Trophoblast cell (in vitro differentiated cells and primary cell): ENCODE data around the gene KRTAP5-11. TPM values are rescaled to one million over a fixed set of nuclear protein-coding genes. Genes with fewer than 3 reads are reported as not detected.
"Not testable (repeated sequence)": the region's sequence is repeated elsewhere in the genome, so short reads cannot be mapped to it uniquely, and the experiment has no call there.

Source experiments
- DNase-seq, 2 donors: peaks; one replicate each; pipeline ENCODE4 v3.0.0-alpha.2; 2016
- H2AFZ ChIP-seq: 2 replicates; pipeline ENCODE4 v1.6.1; 2013; ENCODE audit warnings: low read length, moderate library complexity, mild to moderate bottlenecking; ENCODE audit not compliant: insufficient read depth, poor library complexity
- H2AK5ac ChIP-seq: 2 replicates; pipeline ENCODE4 v1.6.1; 2013; ENCODE audit warnings: mild to moderate bottlenecking, low read length
- H2BK120ac ChIP-seq: 2 replicates; pipeline ENCODE4 v1.6.1; 2013; ENCODE audit warnings: low read length, mild to moderate bottlenecking, moderate library complexity; ENCODE audit not compliant: insufficient read depth, poor library complexity
- H2BK12ac ChIP-seq: 2 replicates; pipeline ENCODE4 v1.6.1; 2013; ENCODE audit warnings: mild to moderate bottlenecking, low read length, moderate library complexity
- H2BK5ac ChIP-seq: 2 replicates; pipeline ENCODE4 v1.6.1; 2013; ENCODE audit warnings: low read length, low read depth, moderate library complexity, mild to moderate bottlenecking; ENCODE audit not compliant: poor library complexity
- H3K14ac ChIP-seq: 2 replicates; pipeline ENCODE4 v1.6.1; 2013; ENCODE audit warnings: mild to moderate bottlenecking, low read length
- H3K18ac ChIP-seq: 2 replicates; pipeline ENCODE4 v1.6.1; 2013; ENCODE audit warnings: mild to moderate bottlenecking, low read length
- H3K23ac ChIP-seq: 2 replicates; pipeline ENCODE4 v1.6.1; 2013; ENCODE audit warnings: low read length
- H3K27ac ChIP-seq: 2 replicates; pipeline ENCODE4 v1.5.1; 2013; ENCODE audit warnings: low read depth, mild to moderate bottlenecking, inconsistent platforms, low read length, moderate library complexity
- H3K27me3 ChIP-seq: 2 replicates; pipeline ENCODE4 v1.6.1; 2013; ENCODE audit warnings: inconsistent platforms, mild to moderate bottlenecking, low read length, moderate library complexity; ENCODE audit not compliant: insufficient read depth
- H3K36me3 ChIP-seq, 2 experiments: 1 replicate in 1 of 2; 2 replicates in 1 of 2; pipeline ENCODE4 v1.6.1; 2013; ENCODE audit warnings: low read length in 2 of 2, mild to moderate bottlenecking in 2 of 2, moderate library complexity in 1 of 2; ENCODE audit not compliant: insufficient read depth in 2 of 2, control insufficient read depth in 1 of 2
- H3K4ac ChIP-seq: 2 replicates; pipeline ENCODE4 v1.6.1; 2013; ENCODE audit warnings: low read depth, mild to moderate bottlenecking, low read length, moderate library complexity
- H3K4me1 ChIP-seq, 2 experiments: 1 replicate in 1 of 2; 2 replicates in 1 of 2; pipeline ENCODE4 v1.6.1; 2013; ENCODE audit warnings: low read length in 2 of 2, mild to moderate bottlenecking in 2 of 2, moderate library complexity in 1 of 2; ENCODE audit not compliant: insufficient read depth in 2 of 2, control insufficient read depth in 1 of 2
- H3K4me2 ChIP-seq: 2 replicates; pipeline ENCODE4 v1.6.1; 2013; ENCODE audit warnings: inconsistent platforms, mild to moderate bottlenecking, low read length, moderate library complexity
- H3K4me3 ChIP-seq: 2 replicates; pipeline ENCODE4 v1.5.1; 2013; ENCODE audit warnings: mild to moderate bottlenecking, low read depth, low read length, inconsistent platforms
- H3K79me1 ChIP-seq: one replicate; pipeline ENCODE4 v1.6.1; 2013; ENCODE audit warnings: low read length
- H3K79me2 ChIP-seq: 2 replicates; pipeline ENCODE4 v1.6.1; 2013; ENCODE audit warnings: low read length, mild to moderate bottlenecking; ENCODE audit not compliant: control insufficient read depth, insufficient read depth, poor library complexity
- H3K9ac ChIP-seq: 2 replicates; pipeline ENCODE4 v1.6.1; 2013; ENCODE audit warnings: mild to moderate bottlenecking, low read length
- H3K9me3 ChIP-seq: 2 replicates; pipeline ENCODE4 v1.6.1; 2013; ENCODE audit warnings: low read depth, mild to moderate bottlenecking, control low read depth, inconsistent platforms, low read length; ENCODE audit not compliant: insufficient read depth
- H4K12ac ChIP-seq: 2 replicates; pipeline ENCODE4 v1.6.1; 2013; ENCODE audit warnings: low read depth, mild to moderate bottlenecking, low read length, moderate library complexity
- H4K8ac ChIP-seq: 2 replicates; pipeline ENCODE4 v1.6.1; 2013; ENCODE audit warnings: low read depth, mild to moderate bottlenecking, low read length, moderate library complexity
- H4K91ac ChIP-seq: one replicate; pipeline ENCODE4 v1.6.1; 2013; ENCODE audit warnings: low read depth, mild to moderate bottlenecking, low read length, moderate library complexity
- WGBS: extraction: QIAGEN DNeasy Blood & Tissue Kit; methylation state at CpG from one replicate; pipeline ENCODE4 v1.1.7; 2013; ENCODE audit warnings: missing lambda C conversion rate; ENCODE audit not compliant: insufficient read length, insufficient coverage; ENCODE audit errors: extremely low coverage; 5-methylcytosine and 5-hydroxymethylcytosine counted together
- polyA plus RNA-seq: library from polyadenylated mRNA; stranded (reverse); fragments of 200-250 nt; gene quantifications from 2 replicates; pipeline ENCODE4 v1.2.3, GENCODE V29; 2013

KRTAP5-11 gene
- not detected in 2 replicates for polyA plus RNA-seq

GRCh38 chr11:71582309-71582895, at the start of gene KRTAP5-11:
Gene KRTAP5-11, minus strand, starts transcription at chr11:71582875. Its CDS starts 38 bp downstream, at chr11:71582837.
- H3K18ac ChIP-seq: no peak within 1 kb of the TSS
- H3K9ac ChIP-seq: no peak within 1 kb of the TSS
- no peak within 1 kb of the TSS for H4K91ac ChIP-seq
- H4K8ac ChIP-seq: no peak within 1 kb of the TSS
- H2BK120ac ChIP-seq: no peak within 1 kb of the TSS
- no peaks in the 10 kb centered on the region for H3K27me3 ChIP-seq
- no peaks in the 10 kb centered on the region for H3K79me2 ChIP-seq
- H3K79me1 ChIP-seq: no peaks in the 10 kb centered on the region
- H2BK12ac ChIP-seq: no peak within 1 kb of the TSS
- H3K14ac ChIP-seq: no peak within 1 kb of the TSS
- H3K36me3 ChIP-seq: no peaks in the 10 kb centered on the region
- no peak within 1 kb of the TSS for H4K12ac ChIP-seq
- no CpG with 5 or more reads among the region's 3 CpGs for WGBS
- H3K4me2 ChIP-seq: no peak within 1 kb of the TSS
- no peak within 1 kb of the TSS for H3K23ac ChIP-seq
- DNase-seq: no peak
- no peak within 1 kb of the TSS for H3K4ac ChIP-seq
- H3K27ac ChIP-seq: no peak within 1 kb of the TSS
- H2AFZ ChIP-seq: no peak within 1 kb of the TSS
- no peak within 1 kb of the TSS for H2AK5ac ChIP-seq
- no peak within 1 kb of the TSS for H3K4me3 ChIP-seq
- H3K9me3 ChIP-seq: peaks cover 3% of the 10 kb centered on the region
- peaks cover 0 to 2% of the 10 kb centered on the region in 2 experiments for H3K4me1 ChIP-seq
- H2BK5ac ChIP-seq: no peak within 1 kb of the TSS

GRCh38 chr11:71631551-71631950, 48.9 kb upstream of the KRTAP5-11 start:
- H3K27ac ChIP-seq, H3K4me3 ChIP-seq, H3K4ac ChIP-seq, H3K36me3 ChIP-seq, H3K27me3 ChIP-seq, H3K18ac ChIP-seq, H3K4me1 ChIP-seq, H2BK12ac ChIP-seq, H3K14ac ChIP-seq, H4K12ac ChIP-seq, H3K9me3 ChIP-seq, H3K79me1 ChIP-seq, H3K23ac ChIP-seq, H2BK5ac ChIP-seq, H3K4me2 ChIP-seq, DNase-seq, H2AK5ac ChIP-seq, H3K79me2 ChIP-seq, H2BK120ac ChIP-seq, H3K9ac ChIP-seq, H2AFZ ChIP-seq, H4K91ac ChIP-seq, H4K8ac ChIP-seq: not testable (repeated sequence)
- WGBS: no CpG with 5 or more reads among the region's 18 CpGs

- no CpG with 5 or more reads among the region's 1 CpG for WGBS
- not testable (repeated sequence) for H3K9ac ChIP-seq
Observed at GRCh38 chr11:71630071-71630470, 47.4 kb upstream of the KRTAP5-11 start.

GRCh38 chr11:71628943-71629342, 46.3 kb upstream of the KRTAP5-11 start:
- not testable (repeated sequence) for H3K9me3 ChIP-seq, H2AFZ ChIP-seq, H4K8ac ChIP-seq, H3K4me2 ChIP-seq, H2AK5ac ChIP-seq, H3K27me3 ChIP-seq, H3K79me2 ChIP-seq, H3K23ac ChIP-seq, H4K91ac ChIP-seq, H4K12ac ChIP-seq, H2BK12ac ChIP-seq, H3K79me1 ChIP-seq, H3K4ac ChIP-seq, H3K36me3 ChIP-seq, H2BK5ac ChIP-seq, H3K4me3 ChIP-seq, H3K4me1 ChIP-seq, H3K27ac ChIP-seq, H3K9ac ChIP-seq, H3K18ac ChIP-seq, DNase-seq, H2BK120ac ChIP-seq, H3K14ac ChIP-seq
- no CpG with 5 or more reads among the region's 21 CpGs for WGBS

More at GRCh38 chr11:71630071-71630470, 47.4 kb upstream of the KRTAP5-11 start:
- H2BK12ac ChIP-seq, H2AK5ac ChIP-seq, H3K4me2 ChIP-seq, H3K36me3 ChIP-seq, H3K4ac ChIP-seq, H4K12ac ChIP-seq, H3K27me3 ChIP-seq, H4K8ac ChIP-seq, H3K18ac ChIP-seq, H3K79me2 ChIP-seq, H3K79me1 ChIP-seq, H2BK120ac ChIP-seq, H3K4me3 ChIP-seq, H3K23ac ChIP-seq, H3K27ac ChIP-seq, H3K14ac ChIP-seq, H3K4me1 ChIP-seq, H3K9me3 ChIP-seq, H2BK5ac ChIP-seq, H4K91ac ChIP-seq, H2AFZ ChIP-seq: not testable (repeated sequence)
- DNase-seq: peak in 1 of 2 donors; percentile 53
